IMR-90 (cell line): ENCODE data around the gene TBC1D8. TPM values are rescaled to one million over a fixed set of nuclear protein-coding genes. Genes with fewer than 3 reads are reported as not detected.

Experiments
- ATAC-seq: fragments of 200-7000 bp; cut with Tn5 transposase; 2 replicates; pipeline ENCODE4 v1.9.1; 2020; ENCODE audit warnings: low read depth, mild to moderate bottlenecking, moderate library complexity
- BruUV-seq: library from RNA; stranded (reverse); fragments of 400-500 nt; replicated peaks from 2 replicates; lab custom pipeline; 2021; lab: Mats Ljungman, UMichigan
- CTCF ChIA-PET: fragments of 300-600 bp; formaldehyde crosslinking; extraction: SDS; loops from one replicate; lab custom pipeline; 2021; ENCODE audit warnings: antibody characterized with exemption; lab: Yijun Ruan, JAX
- POLR2A ChIA-PET: fragments of 300-600 bp; sonication (Branson Sonifier 250); formaldehyde crosslinking; loops from one replicate; lab custom pipeline; 2022; ENCODE audit warnings: antibody characterized with exemption; ENCODE audit not compliant: unreplicated experiment; lab: Charles Lee
- DNase-seq: peaks from one replicate; pipeline ENCODE4 v3.0.0; 2013
- H2AFZ ChIP-seq: replicated peaks from 2 replicates; pipeline ENCODE3; 2013; ENCODE audit warnings: low read length, mild to moderate bottlenecking; ENCODE audit not compliant: poor library complexity
- H2AK5ac ChIP-seq: 2 replicates; pipeline ENCODE4 v1.6.1; 2013; ENCODE audit warnings: low read depth, low read length, inconsistent platforms
- H2AK9ac ChIP-seq: replicated peaks from 2 replicates; pipeline ENCODE3; 2013; ENCODE audit warnings: mild to moderate bottlenecking, low read depth, low read length, moderate library complexity; ENCODE audit not compliant: poor library complexity
- H2BK120ac ChIP-seq: 2 replicates; pipeline ENCODE4 v1.6.1; 2013; ENCODE audit warnings: low read depth, low read length, inconsistent platforms
- H2BK15ac ChIP-seq: 3 replicates; pipeline ENCODE4 v1.6.1; 2013; ENCODE audit warnings: low read depth, low read length, inconsistent platforms
- H2BK20ac ChIP-seq: 2 replicates; pipeline ENCODE4 v1.6.1; 2013; ENCODE audit warnings: low read depth, mild to moderate bottlenecking, inconsistent platforms, low read length, moderate library complexity
- H2BK5ac ChIP-seq: 2 replicates; pipeline ENCODE4 v1.6.1; 2013; ENCODE audit warnings: mild to moderate bottlenecking, low read depth, low read length, inconsistent platforms; ENCODE audit not compliant: poor library complexity, severe bottlenecking
- H3K14ac ChIP-seq: replicated peaks from 2 replicates; pipeline ENCODE4 v1.6.1; 2013; ENCODE audit warnings: low read depth, low read length, inconsistent platforms
- H3K18ac ChIP-seq: 2 replicates; pipeline ENCODE4 v1.6.1; 2013; ENCODE audit warnings: low read depth, low read length, control low read depth
- H3K23ac ChIP-seq: 2 replicates; pipeline ENCODE4 v1.6.1; 2013; ENCODE audit warnings: low read depth, low read length, inconsistent platforms
- H3K27ac ChIP-seq: 2 replicates; pipeline ENCODE4 v1.5.1; 2013; ENCODE audit warnings: mild to moderate bottlenecking, control low read depth, low read length; ENCODE audit not compliant: insufficient read depth
- H3K27me3 ChIP-seq: 2 replicates; pipeline ENCODE4 v1.6.1; 2013; ENCODE audit warnings: low read length; ENCODE audit not compliant: control insufficient read depth, insufficient read depth
- H3K36me3 ChIP-seq: 2 replicates; pipeline ENCODE4 v1.6.1; 2013; ENCODE audit warnings: low read length, mixed read lengths; ENCODE audit not compliant: control insufficient read depth, insufficient read depth
- H3K4ac ChIP-seq: 2 replicates; pipeline ENCODE4 v1.6.1; 2013; ENCODE audit warnings: low read depth, low read length, inconsistent platforms
- H3K4me1 ChIP-seq: 2 replicates; pipeline ENCODE4 v1.6.1; 2013; ENCODE audit warnings: low read length, mixed read lengths; ENCODE audit not compliant: control insufficient read depth, insufficient read depth
- H3K4me2 ChIP-seq: 2 replicates; pipeline ENCODE4 v1.6.1; 2013; ENCODE audit warnings: low read depth, mild to moderate bottlenecking, control low read depth, low read length, moderate library complexity
- H3K4me3 ChIP-seq: 2 replicates; pipeline ENCODE4 v1.5.1; 2013; ENCODE audit warnings: low read depth, mild to moderate bottlenecking, control low read depth, low read length, moderate library complexity; ENCODE audit not compliant: insufficient read depth
- H3K56ac ChIP-seq: 2 replicates; pipeline ENCODE4 v1.6.1; 2013; ENCODE audit warnings: low read length, inconsistent platforms; ENCODE audit not compliant: insufficient read depth; ENCODE audit errors: extremely low read depth
- H3K79me1 ChIP-seq, 2 experiments: 2 replicates each; pipeline ENCODE4 v1.6.1; 2013; ENCODE audit warnings: low read length in 2 of 2, inconsistent platforms in 1 of 2, low read depth in 1 of 2
- H3K9ac ChIP-seq: 2 replicates; pipeline ENCODE4 v1.6.1; 2013; ENCODE audit warnings: low read depth, low read length, control low read depth
- H3K9me1 ChIP-seq: 2 replicates; pipeline ENCODE4 v1.6.1; 2013; ENCODE audit warnings: low read length, inconsistent platforms; ENCODE audit not compliant: insufficient read depth
- H3K9me3 ChIP-seq: 2 replicates; pipeline ENCODE4 v1.6.1; 2013; ENCODE audit warnings: low read length; ENCODE audit not compliant: control insufficient read depth, insufficient read depth
- H4K20me1 ChIP-seq: 2 replicates; pipeline ENCODE4 v1.6.1; 2013; ENCODE audit warnings: low read length, inconsistent platforms; ENCODE audit not compliant: insufficient read depth
- H4K5ac ChIP-seq: 2 replicates; pipeline ENCODE4 v1.6.1; 2013; ENCODE audit warnings: mild to moderate bottlenecking, low read depth, low read length, control low read depth
- H4K8ac ChIP-seq, 2 experiments: 2 replicates each; pipeline ENCODE4 v1.6.1; 2013; ENCODE audit warnings: low read depth in 2 of 2, low read length in 2 of 2, control low read depth in 1 of 2, inconsistent platforms in 1 of 2
- H4K91ac ChIP-seq: 2 replicates; pipeline ENCODE4 v1.6.1; 2013; ENCODE audit warnings: low read depth, low read length, inconsistent platforms; ENCODE audit not compliant: insufficient read depth
- BHLHE40 ChIP-seq: fragments of 150-350 bp; IDR thresholded peaks from 2 replicates; pipeline ENCODE4 v1.6.1; 2016; ENCODE audit warnings: mild to moderate bottlenecking, low read depth, low read length
- CEBPB ChIP-seq: IDR thresholded peaks from 2 replicates; pipeline ENCODE4 v1.6.1; 2012; ENCODE audit warnings: low read depth, low read length, improper control_type of control experiment
- CHD1 ChIP-seq: IDR thresholded peaks from 2 replicates; pipeline ENCODE4 v1.6.1; 2012; ENCODE audit warnings: low read depth, low read length, improper control_type of control experiment
- CTCF ChIP-seq: conservative IDR thresholded peaks from 2 replicates; pipeline ENCODE4 v1.5.1; 2012; ENCODE audit warnings: mild to moderate bottlenecking, low read depth, low read length, improper control_type of control experiment
- ELK1 ChIP-seq: fragments of 150-350 bp; IDR thresholded peaks from 2 replicates; pipeline ENCODE4 v1.6.1; 2016; ENCODE audit warnings: low read depth, mild to moderate bottlenecking, low read length, moderate library complexity, borderline replicate concordance
- FOS ChIP-seq: fragments of 150-350 bp; IDR thresholded peaks from 2 replicates; pipeline ENCODE4 v1.6.1; 2016; ENCODE audit warnings: low read depth, low read length
- MAFK ChIP-seq: IDR thresholded peaks from 2 replicates; pipeline ENCODE4 v1.6.1; 2012; ENCODE audit warnings: low read depth, low read length, improper control_type of control experiment
- MAZ ChIP-seq: IDR thresholded peaks from 2 replicates; pipeline ENCODE4 v1.6.1; 2012; ENCODE audit warnings: low read depth, mild to moderate bottlenecking, low read length, improper control_type of control experiment, moderate library complexity, borderline replicate concordance
- MXI1 ChIP-seq: IDR thresholded peaks from 2 replicates; pipeline ENCODE4 v1.6.1; 2012; ENCODE audit warnings: low read depth, mild to moderate bottlenecking, low read length, moderate library complexity, borderline replicate concordance
- NFE2L2 ChIP-seq: fragments of 150-350 bp; IDR thresholded peaks from 2 replicates; pipeline ENCODE4 v1.6.1; 2016; ENCODE audit warnings: low read depth, mild to moderate bottlenecking, low read length
- POLR2A ChIP-seq: IDR thresholded peaks from 2 replicates; pipeline ENCODE4 v1.6.1; 2012; ENCODE audit warnings: mild to moderate bottlenecking, low read depth, low read length
- RAD21 ChIP-seq: IDR thresholded peaks from 2 replicates; pipeline ENCODE4 v1.6.1; 2012; ENCODE audit warnings: low read length, improper control_type of control experiment
- RCOR1 ChIP-seq: IDR thresholded peaks from 2 replicates; pipeline ENCODE4 v1.6.1; 2012; ENCODE audit warnings: mild to moderate bottlenecking, low read length, improper control_type of control experiment; ENCODE audit not compliant: insufficient replicate concordance
- RFX5 ChIP-seq: IDR thresholded peaks from 2 replicates; pipeline ENCODE4 v1.8.0; 2012; ENCODE audit warnings: low read depth, mild to moderate bottlenecking, low read length, moderate library complexity
- SMC3 ChIP-seq: fragments of 150-350 bp; IDR thresholded peaks from 2 replicates; pipeline ENCODE4 v1.6.1; 2016; ENCODE audit warnings: low read depth, mild to moderate bottlenecking, antibody characterized with exemption, low read length, moderate library complexity
- USF2 ChIP-seq: fragments of 150-350 bp; IDR thresholded peaks from 2 replicates; pipeline ENCODE4 v1.6.1; 2017; ENCODE audit warnings: mild to moderate bottlenecking, antibody characterized with exemption, low read length, low read depth
- WGBS, 2 experiments: methylation state at CpG; one replicate each; pipeline versions ENCODE4 v1.1.5 to v1.1.7; 2013; ENCODE audit warnings: missing lambda C conversion rate in 2 of 2; ENCODE audit not compliant: insufficient read length in 1 of 2; ENCODE audit errors: extremely low coverage in 2 of 2; 5-methylcytosine and 5-hydroxymethylcytosine counted together
- dilution Hi-C: fragments of 300-500 bp; cut with HindIII; formaldehyde crosslinking; loops from one replicate; pipeline ENCODE4 v1.14.3; 2018; ENCODE audit warnings: low sequenced_read_pairs; ENCODE audit not compliant: unreplicated experiment
- in situ Hi-C: fragments of 300-500 bp; cut with MboI; formaldehyde crosslinking; loops from 3 replicates; pipeline ENCODE4 v1.14.3; 2019; ENCODE audit warnings: low sequenced_read_pairs, inconsistent platforms, mixed read lengths
- intact Hi-C: fragments of 100-400 bp; cut with micrococcal nuclease; formaldehyde crosslinking; loops from 2 replicates; pipeline ENCODE4 v1.10.0; 2022
- polyA plus RNA-seq, 3 experiments: library from polyadenylated mRNA; depleted of rRNA; stranded (reverse); fragments of >200 nt; gene quantifications; 2 replicates each; pipeline ENCODE4 v1.2.3, GENCODE V29; 2012; ENCODE audit warnings: low replicate concordance in 1 of 3
- total RNA-seq: library from RNA; depleted of rRNA; stranded (reverse); fragments of >200 nt; gene quantifications from 2 replicates; pipeline ENCODE4 v1.2.3, GENCODE V29; 2012

TBC1D8 gene
- total and polyA plus RNA-seq, 2 of the 4 experiments (the other 2 are of a cell fraction): 1.3 to 1.5 TPM

- CTCF ChIA-PET: interaction anchor here (1.5 kb wide), 1 partner anchor 25 kb away, joined by 6 read pairs; no protein-coding TSS in a partner anchor
- intact Hi-C loops: no loop called here
- no peak for ATAC-seq
Observed at GRCh38 chr2:101179982-101180381, 28.8 kb upstream of the TBC1D8 start.

More at GRCh38 chr2:101179982-101180381, 28.8 kb upstream of the TBC1D8 start:
- Histone ChIP-seq H3K27ac (no peak overlapping the region), H2BK120ac (no peak overlapping the region), H3K4me1 (no peaks in the 10 kb centered on the region), H3K79me1 (no peaks in the 10 kb centered on the region), H3K18ac (no peak overlapping the region), H2AK5ac (no peak overlapping the region), H3K23ac (no peak overlapping the region), H3K36me3 (no peaks in the 10 kb centered on the region), H3K14ac (no peak overlapping the region), H2AFZ (no peak overlapping the region), H3K9me3 (no peaks in the 10 kb centered on the region), H4K5ac (no peak overlapping the region), H2BK20ac (no peak overlapping the region), H2BK15ac (no peak overlapping the region), H3K9ac (no peak overlapping the region), H3K27me3 (peaks cover 12% of the 10 kb centered on the region), H2BK5ac (no peak overlapping the region), H3K4me2 (no peak overlapping the region), H3K56ac (no peak overlapping the region), H3K9me1 (no peaks in the 10 kb centered on the region), H2AK9ac (no peak overlapping the region), H4K20me1 (no peaks in the 10 kb centered on the region), H3K4me3 (no peak overlapping the region), H3K4ac (no peak overlapping the region), H4K8ac (no peak overlapping the region), H4K91ac (no peak overlapping the region)
- POLR2A ChIA-PET: no interaction called here
- TF ChIP-seq SMC3: no peak
- no peak for TF ChIP-seq POLR2A
- TF ChIP-seq CEBPB: no peak
- TF ChIP-seq CTCF: no peak
- TF ChIP-seq ELK1: no peak
- TF ChIP-seq MXI1: no peak
- TF ChIP-seq BHLHE40: no peak
- TF ChIP-seq MAFK: no peak
- no peak for TF ChIP-seq USF2
- TF ChIP-seq NFE2L2: no peak
- no peak for TF ChIP-seq FOS
- no peak for TF ChIP-seq CHD1
- no peak for TF ChIP-seq RFX5
- no peak for TF ChIP-seq MAZ
- no peak for TF ChIP-seq RAD21
- no peak for TF ChIP-seq RCOR1
- BruUV-seq: no TSS peak
- DNase-seq: no peak
- dilution Hi-C loops: no loop called here
- WGBS, 2 experiments: no CpG with 5 or more reads among the region's 3 CpGs
- in situ Hi-C loops: no loop called here
